ENCODE measurements around the gene ARMH1.

DNA sequence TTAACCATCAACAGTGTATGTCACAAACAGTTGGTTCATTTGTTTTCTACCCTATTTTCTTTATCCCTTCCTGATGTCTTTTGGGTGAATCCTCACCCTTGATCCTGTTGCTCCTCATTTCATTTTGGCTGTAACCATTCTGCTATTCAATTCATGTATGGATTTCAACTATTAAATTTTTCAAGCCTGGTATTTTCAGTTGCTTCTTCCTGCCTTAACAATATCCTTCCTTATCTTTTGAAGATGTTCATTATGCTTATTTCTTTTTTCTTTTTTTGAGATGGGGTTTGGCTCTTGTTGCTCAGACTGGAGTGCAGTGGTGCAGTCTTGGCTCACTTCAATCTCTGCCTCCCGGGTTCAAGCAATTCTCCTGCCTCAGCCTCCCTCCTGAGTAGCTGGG, 59.3 kb downstream of the ARMH1 start:
- TF ChIP-seq, protein P1, sequence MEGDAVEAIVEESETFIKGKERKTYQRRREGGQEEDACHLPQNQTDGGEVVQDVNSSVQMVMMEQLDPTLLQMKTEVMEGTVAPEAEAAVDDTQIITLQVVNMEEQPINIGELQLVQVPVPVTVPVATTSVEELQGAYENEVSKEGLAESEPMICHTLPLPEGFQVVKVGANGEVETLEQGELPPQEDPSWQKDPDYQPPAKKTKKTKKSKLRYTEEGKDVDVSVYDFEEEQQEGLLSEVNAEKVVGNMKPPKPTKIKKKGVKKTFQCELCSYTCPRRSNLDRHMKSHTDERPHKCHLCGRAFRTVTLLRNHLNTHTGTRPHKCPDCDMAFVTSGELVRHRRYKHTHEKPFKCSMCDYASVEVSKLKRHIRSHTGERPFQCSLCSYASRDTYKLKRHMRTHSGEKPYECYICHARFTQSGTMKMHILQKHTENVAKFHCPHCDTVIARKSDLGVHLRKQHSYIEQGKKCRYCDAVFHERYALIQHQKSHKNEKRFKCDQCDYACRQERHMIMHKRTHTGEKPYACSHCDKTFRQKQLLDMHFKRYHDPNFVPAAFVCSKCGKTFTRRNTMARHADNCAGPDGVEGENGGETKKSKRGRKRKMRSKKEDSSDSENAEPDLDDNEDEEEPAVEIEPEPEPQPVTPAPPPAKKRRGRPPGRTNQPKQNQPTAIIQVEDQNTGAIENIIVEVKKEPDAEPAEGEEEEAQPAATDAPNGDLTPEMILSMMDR (IDR thresholded peaks at IDR 0.05) = no peak
- no peak for TF ChIP-seq EZH2 (IDR thresholded peaks at IDR 0.05; ENCODE audit: borderline replicate concordance, insufficient read depth, low read depth, low read length, poor library complexity, severe bottlenecking)

Data from B cell (primary cell).